ENCODE results near the gene RAPGEF2. TPM values are rescaled to one million over a fixed set of nuclear protein-coding genes. Genes with fewer than 3 reads are reported as not detected.

The RAPGEF2 gene
- total RNA-seq, 1 donor from 2014 or later: 91.4 TPM

- DNase-seq: no peak
Observed at GRCh38 chr4:159326480-159326879, 223.6 kb downstream of the RAPGEF2 start.

GRCh38 chr4:159328766-159329165 is 225.9 kb downstream of the RAPGEF2 start:
- DNase-seq: no peak

- DNase-seq: no peak
Observed at GRCh38 chr4:159334461-159334860, 231.6 kb downstream of the RAPGEF2 start.

- DNase-seq: no peak
Observed at GRCh38 chr4:159337041-159337440, 234.2 kb downstream of the RAPGEF2 start.

- no peak for DNase-seq
Observed at GRCh38 chr4:159341522-159341921, 238.6 kb downstream of the RAPGEF2 start.

- no peak for DNase-seq
Observed at GRCh38 chr4:159342374-159342773, 239.5 kb downstream of the RAPGEF2 start.

GRCh38 chr4:159343116-159343515 is 240.2 kb downstream of the RAPGEF2 start:
- DNase-seq: peak; percentile 10

GRCh38 chr4:159344877-159345276 is 242.0 kb downstream of the RAPGEF2 start:
- DNase-seq: no peak

- no peak for DNase-seq
Observed at GRCh38 chr4:159346681-159347080, 243.8 kb downstream of the RAPGEF2 start.

- no peak for DNase-seq
Observed at GRCh38 chr4:159347813-159348212, 244.9 kb downstream of the RAPGEF2 start.

- peak; percentile 23 for DNase-seq
Observed at GRCh38 chr4:159349332-159349731, 246.5 kb downstream of the RAPGEF2 start.

- DNase-seq: no peak
Observed at GRCh38 chr4:159352609-159353008, 249.7 kb downstream of the RAPGEF2 start.

GRCh38 chr4:159353422-159354116 is 250.7 kb downstream of the RAPGEF2 start:
- DNase-seq: no peak

- no peak for DNase-seq
Observed at GRCh38 chr4:159355466-159355865, 252.6 kb downstream of the RAPGEF2 start.

- no peak for DNase-seq
Observed at GRCh38 chr4:159357350-159357749, 254.5 kb downstream of the RAPGEF2 start.

GRCh38 chr4:159358226-159358625 is 255.3 kb downstream of the RAPGEF2 start:
- DNase-seq: peak; percentile 42

GRCh38 chr4:159360549-159360948 is 257.7 kb downstream of the RAPGEF2 start:
- DNase-seq: peak; percentile 56

- DNase-seq: no peak
Observed at GRCh38 chr4:159363361-159363760, 260.5 kb downstream of the RAPGEF2 start.

- DNase-seq: peak; percentile 45
Observed at GRCh38 chr4:159366966-159367780, 264.3 kb downstream of the RAPGEF2 start.

- DNase-seq: no peak
Observed at GRCh38 chr4:159367781-159368080, 264.9 kb downstream of the RAPGEF2 start.

GRCh38 chr4:159368320-159368719 is 265.4 kb downstream of the RAPGEF2 start:
- no peak for DNase-seq

- no peak for DNase-seq
Observed at GRCh38 chr4:159369256-159369655, 266.4 kb downstream of the RAPGEF2 start.

- DNase-seq: peak; percentile 27
Observed at GRCh38 chr4:159370286-159370685, 267.4 kb downstream of the RAPGEF2 start.

All from dermis blood vessel endothelial cell (primary cell).